Activated CD8-positive, alpha-beta T cell treated with anti-CD3 and anti-CD28 coated beads for 36 hours (primary cell): ENCODE measurements around the gene CMSS1. TPM values are rescaled to one million over a fixed set of nuclear protein-coding genes. Genes with fewer than 3 reads are reported as not detected.

Source experiments
- ATAC-seq: fragments of 200-7000 bp; cut with Tn5 transposase; one replicate; pipeline ENCODE4 v1.10.0; 2021; ENCODE audit warnings: mild to moderate bottlenecking, moderate library complexity
- CTCF ChIA-PET: fragments of 350-600 bp; sonication (Branson Sonifier 250); formaldehyde crosslinking; loops from one replicate; lab custom pipeline; 2021; ENCODE audit warnings: antibody characterized with exemption; lab: Charles Lee
- POLR2A ChIA-PET: fragments of 350-600 bp; sonication (Branson Sonifier 250); formaldehyde crosslinking; loops from one replicate; lab custom pipeline; 2021; ENCODE audit warnings: antibody characterized with exemption; lab: Charles Lee
- DNase-seq: peaks from one replicate; pipeline ENCODE4 v3.0.0-alpha.2; 2020
- H3K27ac Mint-ChIP-seq: one replicate; pipeline ENCODE4 v1.8.0; 2021; ENCODE audit warnings: mild to moderate bottlenecking, mixed read lengths
- H3K27me3 Mint-ChIP-seq: one replicate; pipeline ENCODE4 v1.8.0; 2021; ENCODE audit warnings: mixed read lengths
- H3K36me3 Mint-ChIP-seq: one replicate; pipeline ENCODE4 v1.8.0; 2021; ENCODE audit warnings: low read depth, mixed read lengths
- H3K4me1 Mint-ChIP-seq: one replicate; pipeline ENCODE4 v1.8.0; 2021; ENCODE audit warnings: low read depth, mixed read lengths
- H3K4me3 Mint-ChIP-seq: one replicate; pipeline ENCODE4 v1.8.0; 2021; ENCODE audit warnings: mild to moderate bottlenecking, moderate library complexity, mixed read lengths
- H3K9me3 Mint-ChIP-seq: one replicate; pipeline ENCODE4 v1.8.0; 2021; ENCODE audit warnings: mixed read lengths
- CTCF ChIP-seq: fragments of 200-600 bp; IDR thresholded peaks from one replicate; pipeline ENCODE4 v1.8.0; 2022; ENCODE audit warnings: antibody characterized with exemption, mild to moderate bottlenecking
- intact Hi-C: fragments of 100-400 bp; cut with micrococcal nuclease; formaldehyde crosslinking; loops from one replicate; pipeline ENCODE4 v1.10.0; 2022
- total RNA-seq, 2 experiments: library from RNA; stranded (reverse); gene quantifications; one replicate each; pipeline ENCODE4 v1.2.3, GENCODE V29; 2021

Gene CMSS1
- total RNA-seq, 2 experiments from 2014 or later, result 93.9 to 110 TPM

- Mint-ChIP-seq H3K27ac (no peak overlapping the region), H3K4me3 (no peak overlapping the region), H3K27me3 (no peaks in the 10 kb centered on the region), H3K4me1 (peaks cover 19% of the 10 kb centered on the region), H3K36me3 (peaks cover 6% of the 10 kb centered on the region), H3K9me3 (no peaks in the 10 kb centered on the region)
- CTCF ChIA-PET, result no interaction called here
- intact Hi-C loops, result no loop called here
- ATAC-seq (no peak), DNase-seq (no peak)
- POLR2A ChIA-PET, result no interaction called here
- TF ChIP-seq CTCF, result no peak
Measured at GRCh38 chr3:99896482-99896881, 78.8 kb downstream of the CMSS1 start.

GRCh38 chr3:99899603-99900002 is 81.9 kb downstream of the CMSS1 start:
- ChIA-PET CTCF (no interaction called here), POLR2A (no interaction called here)
- Mint-ChIP-seq H3K4me1 (peaks cover 26% of the 10 kb centered on the region), H3K27ac (no peak overlapping the region), H3K4me3 (no peak overlapping the region), H3K36me3 (peaks cover 4% of the 10 kb centered on the region), H3K9me3 (no peaks in the 10 kb centered on the region), H3K27me3 (no peaks in the 10 kb centered on the region)
- ATAC-seq, result no peak
- intact Hi-C loops, result no loop called here
- TF ChIP-seq CTCF, result no peak
- DNase-seq, result no peak

- Mint-ChIP-seq H3K27ac (no peak overlapping the region), H3K4me1 (peaks cover 26% of the 10 kb centered on the region), H3K4me3 (no peak overlapping the region), H3K36me3 (peaks cover 4% of the 10 kb centered on the region), H3K9me3 (no peaks in the 10 kb centered on the region), H3K27me3 (no peaks in the 10 kb centered on the region)
- POLR2A ChIA-PET, result no interaction called here
- intact Hi-C loops, result no loop called here
- CTCF ChIA-PET, result no interaction called here
- TF ChIP-seq CTCF, result no peak
- no peak for DNase-seq
- ATAC-seq, result no peak
Measured at GRCh38 chr3:99900248-99900647, 82.6 kb downstream of the CMSS1 start.

GRCh38 chr3:99901200-99901926 is 83.7 kb downstream of the CMSS1 start:
- DNase-seq, result no peak
- no peak overlapping the region for H3K27ac Mint-ChIP-seq
- intact Hi-C loops, result no loop called here
- H3K4me1 Mint-ChIP-seq, result peaks cover 15% of the 10 kb centered on the region
- ATAC-seq, result no peak
- H3K36me3 Mint-ChIP-seq, result no peaks in the 10 kb centered on the region
- no peaks in the 10 kb centered on the region for H3K27me3 Mint-ChIP-seq
- no peaks in the 10 kb centered on the region for H3K9me3 Mint-ChIP-seq
- POLR2A ChIA-PET, result no interaction called here
- CTCF ChIA-PET, result no interaction called here
- no peak for TF ChIP-seq CTCF
- no peak overlapping the region for H3K4me3 Mint-ChIP-seq

GRCh38 chr3:99902091-99902490 is 84.4 kb downstream of the CMSS1 start:
- no peaks in the 10 kb centered on the region for H3K36me3 Mint-ChIP-seq
- DNase-seq (no peak), ATAC-seq (no peak)
- H3K27ac Mint-ChIP-seq, result no peak overlapping the region
- TF ChIP-seq CTCF, result no peak
- H3K27me3 Mint-ChIP-seq, result no peaks in the 10 kb centered on the region
- intact Hi-C loops, result no loop called here
- CTCF ChIA-PET, result no interaction called here
- no peak overlapping the region for H3K4me3 Mint-ChIP-seq
- H3K4me1 Mint-ChIP-seq, result peaks cover 14% of the 10 kb centered on the region
- H3K9me3 Mint-ChIP-seq, result no peaks in the 10 kb centered on the region
- POLR2A ChIA-PET, result no interaction called here
